OCI-LY1 (cell line): ENCODE measurements around the gene CDK17.
"Not testable (repeated sequence)": the region's sequence is repeated elsewhere in the genome, so short reads cannot be mapped to it uniquely, and the experiment has no call there.

Source experiments
- H2AFZ ChIP-seq: fragments of 200-600 bp; sonication (generic), shearing (Covaris generic); 2 replicates; pipeline ENCODE4 v1.6.0; 2014; ENCODE audit warnings: antibody characterized with exemption, mild to moderate bottlenecking, low read length
- H3F3A ChIP-seq: fragments of 200-600 bp; sonication (generic), shearing (Covaris generic); 2 replicates; pipeline ENCODE4 v1.6.0; 2014; ENCODE audit warnings: mild to moderate bottlenecking, antibody characterized with exemption, low read length, moderate library complexity; ENCODE audit not compliant: insufficient read depth
- H3K27ac ChIP-seq: fragments of 200-600 bp; sonication (generic); 2 replicates; pipeline ENCODE4 v1.5.1; 2014; ENCODE audit warnings: low read length, mixed run types, mild to moderate bottlenecking, low read depth; ENCODE audit not compliant: poor library complexity, severe bottlenecking
- H3K27me3 ChIP-seq: fragments of 200-600 bp; sonication (generic); 2 replicates; pipeline ENCODE4 v1.6.0; 2014; ENCODE audit warnings: antibody characterized with exemption, mild to moderate bottlenecking, low read length, moderate library complexity; ENCODE audit not compliant: insufficient read depth
- H3K36me3 ChIP-seq: fragments of 200-600 bp; sonication (generic); 2 replicates; pipeline ENCODE4 v1.6.1; 2014; ENCODE audit warnings: mild to moderate bottlenecking, antibody characterized with exemption, low read length, moderate library complexity, mixed read lengths; ENCODE audit not compliant: insufficient read depth
- H3K4me1 ChIP-seq: fragments of 200-600 bp; sonication (generic); 2 replicates; pipeline ENCODE4 v1.5.1; 2014; ENCODE audit warnings: mild to moderate bottlenecking, low read length, moderate library complexity; ENCODE audit not compliant: insufficient read depth, severe bottlenecking
- H3K4me2 ChIP-seq: fragments of 200-600 bp; sonication (generic), shearing (Covaris generic); 2 replicates; pipeline ENCODE4 v1.6.1; 2014; ENCODE audit warnings: low read length
- H3K4me3 ChIP-seq: fragments of 200-600 bp; sonication (generic); 2 replicates; pipeline ENCODE4 v1.5.1; 2014; ENCODE audit warnings: low read length, low read depth, mild to moderate bottlenecking, mixed read lengths; ENCODE audit not compliant: poor library complexity, severe bottlenecking
- H3K79me2 ChIP-seq: fragments of 200-600 bp; shearing (Covaris generic); 2 replicates; pipeline ENCODE4 v1.6.1; 2016; ENCODE audit warnings: mixed run types, low read length, mixed read lengths; ENCODE audit not compliant: insufficient read depth
- H3K9ac ChIP-seq: fragments of 200-600 bp; sonication (generic), shearing (Covaris generic); 2 replicates; pipeline ENCODE4 v1.6.1; 2014; ENCODE audit warnings: mild to moderate bottlenecking, low read length, mixed read lengths
- H3K9me2 ChIP-seq: fragments of 200-600 bp; sonication (generic), shearing (Covaris generic); 2 replicates; pipeline ENCODE4 v1.6.1; 2014; ENCODE audit warnings: low read depth, mild to moderate bottlenecking, low read length, mixed read lengths
- H3K9me3 ChIP-seq: fragments of 200-600 bp; shearing (Covaris generic); 2 replicates; pipeline ENCODE4 v1.6.1; 2014; ENCODE audit warnings: low read length, mixed read lengths
- H4K20me1 ChIP-seq: fragments of 200-600 bp; sonication (generic), shearing (Covaris generic); 2 replicates; pipeline ENCODE4 v1.6.0; 2016; ENCODE audit warnings: mild to moderate bottlenecking, low read length; ENCODE audit not compliant: insufficient read depth
- EZH2 ChIP-seq: fragments of 200-600 bp; sonication (generic), shearing (Covaris generic); IDR thresholded peaks from 2 replicates; pipeline ENCODE4 v1.8.0; 2017; ENCODE audit warnings: borderline replicate concordance, mixed run types, mild to moderate bottlenecking, antibody characterized with exemption, low read length, moderate library complexity, mixed read lengths
- TF ChIP-seq, protein P1 (sequence below): fragments of 200-600 bp; sonication (generic), shearing (Covaris generic); IDR thresholded peaks from 2 replicates; pipeline ENCODE4 v1.5.1; 2017; ENCODE audit warnings: mild to moderate bottlenecking, antibody characterized with exemption, low read length, moderate library complexity, mixed read lengths

CDK17 gene

GRCh38 chr12:96436366-96437170 lies 36.3 kb upstream of the CDK17 start:
- H3K27me3 ChIP-seq = no peaks in the 10 kb centered on the region
- no peak overlapping the region for H3K9ac ChIP-seq
- H3K36me3 ChIP-seq = no peaks in the 10 kb centered on the region
- H4K20me1 ChIP-seq = no peaks in the 10 kb centered on the region
- no peaks in the 10 kb centered on the region for H3K4me1 ChIP-seq
- H2AFZ ChIP-seq = no peak overlapping the region
- no peak overlapping the region for H3K4me2 ChIP-seq
- no peaks in the 10 kb centered on the region for H3F3A ChIP-seq
- no peak for TF ChIP-seq EZH2
- TF ChIP-seq, protein P1, sequence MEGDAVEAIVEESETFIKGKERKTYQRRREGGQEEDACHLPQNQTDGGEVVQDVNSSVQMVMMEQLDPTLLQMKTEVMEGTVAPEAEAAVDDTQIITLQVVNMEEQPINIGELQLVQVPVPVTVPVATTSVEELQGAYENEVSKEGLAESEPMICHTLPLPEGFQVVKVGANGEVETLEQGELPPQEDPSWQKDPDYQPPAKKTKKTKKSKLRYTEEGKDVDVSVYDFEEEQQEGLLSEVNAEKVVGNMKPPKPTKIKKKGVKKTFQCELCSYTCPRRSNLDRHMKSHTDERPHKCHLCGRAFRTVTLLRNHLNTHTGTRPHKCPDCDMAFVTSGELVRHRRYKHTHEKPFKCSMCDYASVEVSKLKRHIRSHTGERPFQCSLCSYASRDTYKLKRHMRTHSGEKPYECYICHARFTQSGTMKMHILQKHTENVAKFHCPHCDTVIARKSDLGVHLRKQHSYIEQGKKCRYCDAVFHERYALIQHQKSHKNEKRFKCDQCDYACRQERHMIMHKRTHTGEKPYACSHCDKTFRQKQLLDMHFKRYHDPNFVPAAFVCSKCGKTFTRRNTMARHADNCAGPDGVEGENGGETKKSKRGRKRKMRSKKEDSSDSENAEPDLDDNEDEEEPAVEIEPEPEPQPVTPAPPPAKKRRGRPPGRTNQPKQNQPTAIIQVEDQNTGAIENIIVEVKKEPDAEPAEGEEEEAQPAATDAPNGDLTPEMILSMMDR = no peak
- H3K79me2 ChIP-seq = no peaks in the 10 kb centered on the region
- H3K27ac ChIP-seq = no peak overlapping the region
- no peak overlapping the region for H3K4me3 ChIP-seq
- H3K9me3 ChIP-seq = no peaks in the 10 kb centered on the region
- H3K9me2 ChIP-seq = no peaks in the 10 kb centered on the region

GRCh38 chr12:96434107-96434506 lies 33.9 kb upstream of the CDK17 start:
- Histone ChIP-seq H3K9me2 (no peaks in the 10 kb centered on the region), H4K20me1 (no peaks in the 10 kb centered on the region), H3K9me3 (no peaks in the 10 kb centered on the region), H3K4me2 (no peak overlapping the region), H3K9ac (no peak overlapping the region), H3K4me3 (no peak overlapping the region), H3K27ac (no peak overlapping the region), H3K36me3 (no peaks in the 10 kb centered on the region), H3K79me2 (no peaks in the 10 kb centered on the region), H2AFZ (no peak overlapping the region), H3K4me1 (no peaks in the 10 kb centered on the region), H3F3A (no peaks in the 10 kb centered on the region), H3K27me3 (no peaks in the 10 kb centered on the region)
- TF ChIP-seq, protein P1 = no peak
- no peak for TF ChIP-seq EZH2

DNA sequence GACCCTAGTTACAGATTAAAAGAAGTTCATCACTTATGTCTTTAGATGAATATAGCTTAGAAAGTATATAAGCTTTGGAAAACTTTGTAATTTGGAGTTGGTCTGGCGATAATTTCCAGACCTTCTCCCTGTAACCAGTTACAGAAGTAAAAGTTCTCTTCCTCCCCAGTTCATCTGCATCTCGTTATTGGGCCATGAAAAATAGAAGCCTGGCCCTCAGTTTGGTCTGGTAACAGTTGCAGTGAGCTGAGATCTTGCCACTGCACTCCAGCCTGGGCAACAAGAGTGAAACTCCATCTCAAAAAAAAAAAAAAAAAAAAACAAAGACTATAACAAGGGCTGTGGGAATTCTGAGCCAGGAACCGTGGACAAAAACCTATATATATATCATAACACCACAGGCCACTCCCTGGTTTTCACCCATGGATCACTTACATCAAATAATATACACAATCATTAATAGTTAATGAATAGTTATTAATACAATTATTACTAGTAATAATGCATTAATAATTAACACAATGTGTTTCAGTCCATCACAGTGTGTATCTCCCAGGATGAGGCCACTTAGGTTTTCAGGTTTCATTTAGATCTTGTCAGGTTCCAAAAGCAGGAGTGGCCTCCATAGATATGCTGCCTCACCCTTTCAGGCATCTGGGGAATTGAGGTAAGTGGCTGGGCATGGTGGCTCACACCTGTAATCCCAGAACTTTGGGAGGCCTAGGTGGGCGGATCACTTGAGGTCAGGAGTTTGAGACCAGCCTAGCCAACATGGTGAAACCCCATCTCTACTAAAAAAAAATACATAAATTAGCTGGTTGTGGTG lies 32.5 kb upstream of the CDK17 start:
- H3K27me3 ChIP-seq, H3K9me2 ChIP-seq, H3K79me2 ChIP-seq, H3K4me1 ChIP-seq, H3K4me2 ChIP-seq, H3K4me3 ChIP-seq, H3F3A ChIP-seq, H4K20me1 ChIP-seq, H2AFZ ChIP-seq, H3K9ac ChIP-seq, H3K27ac ChIP-seq, H3K36me3 ChIP-seq, H3K9me3 ChIP-seq: not testable (repeated sequence)
